HEK293T (cell line): ENCODE results near the gene CADPS.

Experiments
- ARNT ChIP-seq: fragments of 450-650 bp; IDR thresholded peaks from 2 replicates; pipeline ENCODE4 v1.6.1; 2017; ENCODE audit warnings: mild to moderate bottlenecking
- BHLHE40 ChIP-seq: fragments of 450-650 bp; IDR thresholded peaks from 2 replicates; pipeline ENCODE4 v1.6.1; 2016; ENCODE audit warnings: mild to moderate bottlenecking, moderate library complexity, borderline replicate concordance
- CTBP1 ChIP-seq: fragments of 450-650 bp; IDR thresholded peaks from 2 replicates; pipeline ENCODE4 v1.6.1; 2016; ENCODE audit warnings: borderline replicate concordance
- ELF4 ChIP-seq: fragments of 450-650 bp; IDR thresholded peaks from 2 replicates; pipeline ENCODE4 v1.6.1; 2017; ENCODE audit warnings: antibody characterized with exemption
- FOXK2 ChIP-seq: fragments of 450-650 bp; IDR thresholded peaks from 2 replicates; pipeline ENCODE4 v1.6.1; 2016; ENCODE audit warnings: mild to moderate bottlenecking
- FOXM1 ChIP-seq: fragments of 450-650 bp; IDR thresholded peaks from 2 replicates; pipeline ENCODE4 v1.6.1; 2017; ENCODE audit warnings: mild to moderate bottlenecking, borderline replicate concordance
- HDGF ChIP-seq: fragments of 450-650 bp; IDR thresholded peaks from 2 replicates; pipeline ENCODE4 v1.6.1; 2017; ENCODE audit warnings: antibody characterized with exemption, borderline replicate concordance
- L3MBTL2 ChIP-seq: fragments of 450-650 bp; conservative IDR thresholded peaks from 2 replicates; pipeline ENCODE4 v1.6.1; 2016; ENCODE audit warnings: mild to moderate bottlenecking
- NFRKB ChIP-seq: fragments of 450-650 bp; IDR thresholded peaks from 2 replicates; pipeline ENCODE4 v1.6.1; 2016; ENCODE audit warnings: mild to moderate bottlenecking, moderate library complexity
- SP1 ChIP-seq: fragments of 450-650 bp; IDR thresholded peaks from 2 replicates; pipeline ENCODE4 v1.6.1; 2017
- SUZ12 ChIP-seq: fragments of 450-650 bp; IDR thresholded peaks from 2 replicates; pipeline ENCODE4 v1.6.1; 2016; ENCODE audit warnings: mild to moderate bottlenecking
- TARDBP ChIP-seq: fragments of 450-650 bp; IDR thresholded peaks from 2 replicates; pipeline ENCODE4 v1.6.1; 2016
- ZNF384 ChIP-seq: fragments of 450-650 bp; IDR thresholded peaks from 2 replicates; pipeline ENCODE4 v1.6.1; 2016
- TF ChIP-seq, protein P1 (sequence below): fragments of 450-650 bp; IDR thresholded peaks from 2 replicates; pipeline ENCODE4 v1.6.1; 2016

DNA sequence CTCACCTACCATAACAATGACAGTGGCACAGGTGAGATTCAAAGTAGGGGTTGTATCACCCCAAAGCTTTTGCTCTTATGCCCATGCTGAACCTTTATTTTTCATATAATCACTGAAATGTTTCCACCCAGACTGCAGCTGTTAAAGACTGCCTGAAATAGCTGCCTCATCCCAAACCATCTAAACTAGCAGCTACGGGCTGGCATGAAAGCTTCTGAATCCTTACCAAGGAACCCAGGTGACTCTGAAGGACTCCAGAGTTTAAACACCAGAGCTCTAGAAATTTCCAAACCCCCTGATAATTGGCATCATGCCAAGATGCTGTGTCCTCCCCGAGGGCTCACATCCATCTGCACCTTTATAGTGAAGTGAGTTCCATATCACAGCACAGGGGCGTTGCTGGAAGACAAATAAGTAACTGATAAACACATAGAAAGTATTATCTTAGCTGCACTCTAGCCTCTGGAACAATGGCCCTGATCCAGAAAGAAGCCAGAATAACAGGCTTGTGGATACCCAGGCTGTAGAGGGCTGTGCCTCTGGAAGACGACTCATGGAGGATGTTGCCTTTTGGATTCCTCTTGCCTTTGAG lies 238.9 kb downstream of the CADPS start:
- TF ChIP-seq SP1 (no peak), BHLHE40 (no peak), ELF4 (no peak), L3MBTL2 (no peak), HDGF (no peak), FOXM1 (no peak), ZNF384 (no peak), NFRKB (no peak), CTBP1 (no peak), FOXK2 (no peak), ARNT (no peak), SUZ12 (no peak), TARDBP (no peak)
- TF ChIP-seq, protein P1, sequence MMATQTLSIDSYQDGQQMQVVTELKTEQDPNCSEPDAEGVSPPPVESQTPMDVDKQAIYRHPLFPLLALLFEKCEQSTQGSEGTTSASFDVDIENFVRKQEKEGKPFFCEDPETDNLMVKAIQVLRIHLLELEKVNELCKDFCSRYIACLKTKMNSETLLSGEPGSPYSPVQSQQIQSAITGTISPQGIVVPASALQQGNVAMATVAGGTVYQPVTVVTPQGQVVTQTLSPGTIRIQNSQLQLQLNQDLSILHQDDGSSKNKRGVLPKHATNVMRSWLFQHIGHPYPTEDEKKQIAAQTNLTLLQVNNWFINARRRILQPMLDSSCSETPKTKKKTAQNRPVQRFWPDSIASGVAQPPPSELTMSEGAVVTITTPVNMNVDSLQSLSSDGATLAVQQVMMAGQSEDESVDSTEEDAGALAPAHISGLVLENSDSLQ = no peak
